Right renal cortex interstitium (tissue), 3 donors: Measurements from ENCODE around the gene C1QTNF1. TPM values are rescaled to one million over a fixed set of nuclear protein-coding genes. Genes with fewer than 3 reads are reported as not detected.

ENCODE experiments used
- DNase-seq, 3 donors: peaks; one replicate each; pipeline ENCODE4 v3.0.0-alpha.2; 2013; ENCODE audit warnings: low read depth in 3 of 3, low spot score in 2 of 3
- polyA plus RNA-seq, 3 donors: library from polyadenylated mRNA; unstranded; fragments of 120-200 nt; gene quantifications; one replicate each; pipeline ENCODE4 v1.2.1, GENCODE V29; 2013; ENCODE audit not compliant: insufficient read length in 3 of 3

Gene C1QTNF1
- polyA plus RNA-seq, 3 donors: 1.5 to 2.7 (median 2.5) TPM

DNA sequence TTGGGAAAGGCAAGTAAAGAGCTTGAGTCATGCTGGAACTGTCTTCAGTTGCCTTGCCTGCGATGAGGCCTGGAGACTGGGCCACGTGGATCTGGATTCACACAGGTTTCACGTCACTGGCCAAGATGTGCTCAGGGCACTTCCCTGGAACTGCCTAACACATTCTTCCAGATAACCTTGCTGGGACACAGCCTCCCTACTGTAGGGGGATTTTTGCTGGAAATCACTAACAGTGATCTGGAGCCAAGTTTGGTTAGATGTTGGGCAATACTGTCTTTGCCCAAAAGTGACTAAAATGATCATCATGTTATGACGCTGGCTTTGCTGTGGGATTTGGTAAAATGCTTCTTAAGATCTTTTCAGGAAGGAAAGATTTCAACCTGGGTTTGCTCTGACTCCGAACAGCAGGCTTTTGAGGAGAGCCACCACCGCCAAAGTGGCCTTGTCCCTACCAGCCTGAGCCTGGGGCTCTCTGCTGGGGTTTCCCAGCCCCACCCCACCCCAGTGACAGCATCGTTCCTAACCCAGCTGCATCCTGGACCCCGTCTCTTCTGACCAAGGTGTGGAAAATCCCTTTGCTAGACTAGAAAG is 14.7 kb downstream of the C1QTNF1 start:
- no peak for DNase-seq

- no peak for DNase-seq
Measured at GRCh38 chr17:79039171-79039570, 15.2 kb downstream of the C1QTNF1 start.

DNA sequence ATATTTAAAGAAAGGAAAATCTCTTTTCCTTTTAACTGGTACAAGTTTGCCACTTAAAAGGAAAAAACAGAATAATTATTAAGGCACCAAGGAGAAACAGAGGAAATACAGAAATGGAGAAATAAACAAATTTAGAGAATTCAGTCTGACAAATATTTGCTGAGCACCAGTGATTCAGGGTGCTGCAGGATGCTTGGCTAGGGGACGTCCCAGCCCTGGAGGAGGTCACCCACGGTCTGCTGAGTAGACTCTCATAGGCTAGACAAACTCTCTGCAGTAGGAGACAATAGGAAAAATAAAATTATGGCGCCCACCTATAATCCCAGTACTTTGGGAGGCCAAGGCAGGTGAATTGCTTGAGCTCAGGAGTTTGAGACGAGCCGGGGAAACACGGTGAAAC is 15.9 kb downstream of the C1QTNF1 start:
- no peak for DNase-seq

- DNase-seq: no peak
Measured at GRCh38 chr17:79041041-79041570, 17.1 kb downstream of the C1QTNF1 start.

- DNase-seq: no peak
Measured at GRCh38 chr17:79041723-79042420, 17.9 kb downstream of the C1QTNF1 start.

- no peak for DNase-seq
Measured at GRCh38 chr17:79042421-79043190, 18.6 kb downstream of the C1QTNF1 start.

GRCh38 chr17:79043191-79043930 is 19.4 kb downstream of the C1QTNF1 start:
- DNase-seq: no peak

DNA sequence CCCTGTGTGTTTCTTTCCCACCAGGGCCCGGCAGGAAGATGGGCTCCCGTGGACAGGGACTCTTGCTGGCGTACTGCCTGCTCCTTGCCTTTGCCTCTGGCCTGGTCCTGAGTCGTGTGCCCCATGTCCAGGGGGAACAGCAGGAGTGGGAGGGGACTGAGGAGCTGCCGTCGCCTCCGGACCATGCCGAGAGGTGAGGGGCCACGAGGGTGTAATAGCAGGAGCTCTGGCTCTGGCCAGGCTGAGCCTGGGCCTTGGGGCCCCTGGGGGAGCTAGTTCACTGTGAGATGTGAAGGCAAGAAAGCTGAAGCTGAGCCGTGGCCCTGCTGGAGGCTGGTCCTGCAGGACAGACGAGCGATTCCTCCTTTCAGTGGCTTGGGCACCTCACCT is 20.0 kb downstream of the C1QTNF1 start:
- no peak for DNase-seq

- DNase-seq: no peak
Measured at GRCh38 chr17:79044462-79044861, 20.5 kb downstream of the C1QTNF1 start.

DNA sequence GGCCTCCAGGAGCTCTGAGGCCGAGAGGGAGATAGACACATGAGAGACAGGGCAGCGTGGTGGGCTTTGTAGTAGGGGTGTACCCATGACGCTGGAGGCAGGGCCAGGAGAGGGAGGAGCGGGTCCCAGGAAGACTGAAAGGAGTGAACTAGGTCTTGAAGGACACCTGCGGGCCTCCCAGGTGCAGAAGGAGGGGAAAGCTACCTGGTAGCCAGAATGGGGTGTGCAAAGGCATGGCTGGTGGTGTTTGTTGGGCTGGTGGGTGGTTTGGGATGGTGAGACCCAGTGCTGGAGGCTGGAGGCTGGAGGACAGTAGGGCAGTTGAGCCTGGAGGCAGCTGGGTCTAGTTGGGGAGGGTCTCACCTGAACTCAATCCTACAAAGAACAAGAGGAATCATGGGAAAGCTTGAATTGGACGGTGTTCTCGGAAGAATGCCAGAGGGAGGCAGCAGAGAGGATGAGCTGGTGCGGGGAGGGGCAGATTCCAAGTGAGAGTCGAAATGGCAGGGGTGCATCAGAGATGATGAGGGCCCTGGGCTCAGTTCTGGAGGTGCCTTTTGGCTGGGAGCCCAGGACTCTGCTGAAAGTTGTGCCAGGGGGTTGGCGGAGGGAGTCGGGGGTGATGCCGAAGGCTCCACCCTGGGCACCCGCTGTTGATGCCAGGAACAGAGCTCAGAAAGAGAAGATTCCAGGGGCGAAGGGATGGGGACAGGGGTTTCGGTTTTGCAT is 21.2 kb downstream of the C1QTNF1 start:
- no peak for DNase-seq

- no peak for DNase-seq
Measured at GRCh38 chr17:79045842-79046196, 21.9 kb downstream of the C1QTNF1 start.

GRCh38 chr17:79046197-79046915 is 22.4 kb downstream of the C1QTNF1 start:
- DNase-seq: no peak

GRCh38 chr17:79046916-79047280 is 22.9 kb downstream of the C1QTNF1 start:
- no peak for DNase-seq

DNA sequence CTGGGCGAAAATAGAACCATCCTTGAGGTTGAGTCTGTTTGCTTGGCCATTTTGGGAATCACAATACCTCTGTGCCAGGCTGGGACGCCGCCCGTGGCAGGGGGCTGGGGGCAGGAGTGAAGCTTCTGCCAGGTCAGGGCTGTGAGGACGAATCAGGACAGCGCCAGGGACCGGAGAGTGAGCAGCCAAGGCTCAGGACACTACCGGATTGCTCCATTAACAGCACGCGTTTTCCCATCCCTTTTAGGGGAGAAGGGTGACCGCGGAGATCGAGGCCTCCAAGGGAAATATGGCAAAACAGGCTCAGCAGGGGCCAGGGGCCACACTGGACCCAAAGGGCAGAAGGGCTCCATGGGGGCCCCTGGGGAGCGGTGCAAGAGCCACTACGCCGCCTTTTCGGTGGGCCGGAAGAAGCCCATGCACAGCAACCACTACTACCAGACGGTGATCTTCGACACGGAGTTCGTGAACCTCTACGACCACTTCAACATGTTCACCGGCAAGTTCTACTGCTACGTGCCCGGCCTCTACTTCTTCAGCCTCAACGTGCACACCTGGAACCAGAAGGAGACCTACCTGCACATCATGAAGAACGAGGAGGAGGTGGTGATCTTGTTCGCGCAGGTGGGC is 23.4 kb downstream of the C1QTNF1 start:
- DNase-seq: no peak

DNA sequence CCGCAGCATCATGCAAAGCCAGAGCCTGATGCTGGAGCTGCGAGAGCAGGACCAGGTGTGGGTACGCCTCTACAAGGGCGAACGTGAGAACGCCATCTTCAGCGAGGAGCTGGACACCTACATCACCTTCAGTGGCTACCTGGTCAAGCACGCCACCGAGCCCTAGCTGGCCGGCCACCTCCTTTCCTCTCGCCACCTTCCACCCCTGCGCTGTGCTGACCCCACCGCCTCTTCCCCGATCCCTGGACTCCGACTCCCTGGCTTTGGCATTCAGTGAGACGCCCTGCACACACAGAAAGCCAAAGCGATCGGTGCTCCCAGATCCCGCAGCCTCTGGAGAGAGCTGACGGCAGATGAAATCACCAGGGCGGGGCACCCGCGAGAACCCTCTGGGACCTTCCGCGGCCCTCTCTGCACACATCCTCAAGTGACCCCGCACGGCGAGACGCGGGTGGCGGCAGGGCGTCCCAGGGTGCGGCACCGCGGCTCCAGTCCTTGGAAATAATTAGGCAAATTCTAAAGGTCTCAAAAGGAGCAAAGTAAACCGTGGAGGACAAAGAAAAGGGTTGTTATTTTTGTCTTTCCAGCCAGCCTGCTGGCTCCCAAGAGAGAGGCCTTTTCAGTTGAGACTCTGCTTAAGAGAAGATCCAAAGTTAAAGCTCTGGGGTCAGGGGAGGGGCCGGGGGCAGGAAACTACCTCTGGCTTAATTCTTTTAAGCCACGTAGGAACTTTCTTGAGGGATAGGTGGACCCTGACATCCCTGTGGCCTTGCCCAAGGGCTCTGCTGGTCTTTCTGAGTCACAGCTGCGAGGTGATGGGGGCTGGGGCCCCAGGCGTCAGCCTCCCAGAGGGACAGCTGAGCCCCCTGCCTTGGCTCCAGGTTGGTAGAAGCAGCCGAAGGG is 24.2 kb downstream of the C1QTNF1 start:
- DNase-seq: no peak

- no peak for DNase-seq
Measured at GRCh38 chr17:79048826-79049755, 25.1 kb downstream of the C1QTNF1 start.

DNA sequence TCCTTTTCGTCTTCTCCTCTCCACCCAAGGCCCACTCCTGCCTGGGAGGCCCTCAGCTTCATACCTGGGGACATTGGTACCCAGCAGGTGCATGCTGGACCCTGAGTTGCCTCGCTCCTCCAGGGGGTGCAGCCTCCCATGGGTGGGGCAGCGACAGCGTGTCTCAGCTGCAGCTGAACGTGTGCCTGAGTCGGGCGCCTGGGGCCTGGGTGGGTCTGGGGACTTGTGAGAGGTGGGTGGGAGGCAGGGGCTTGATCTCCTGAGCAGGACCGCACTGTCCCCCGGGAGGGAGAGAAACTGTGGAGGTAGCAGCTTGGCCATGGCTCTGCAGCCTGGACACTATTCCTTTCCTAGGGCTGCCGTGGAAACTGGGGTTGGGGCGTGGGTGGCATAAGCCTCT is 25.9 kb downstream of the C1QTNF1 start:
- no peak for DNase-seq
